Measurements from ENCODE around the gene CD58.
A peak's percentile ranks its signal among the peaks of the same experiment; 100 is the strongest.
"Not testable (repeated sequence)": the region's sequence is repeated elsewhere in the genome, so short reads cannot be mapped to it uniquely, and the experiment has no call there.

Gene CD58

GRCh38 chr1:116570358-116571214 lies at the start of gene CD58:
TSS of gene CD58 (minus strand) at chr1:116571026. CDS start at chr1:116570972, 54 bp downstream.
- peak; percentile 62 for DNase-seq (ENCODE audit: low read depth)

GRCh38 chr1:116620392-116620791 lies 49.6 kb upstream of the CD58 start:
- not testable (repeated sequence) for DNase-seq (ENCODE audit: low read depth)

- DNase-seq (ENCODE audit: low read depth) = not testable (repeated sequence)
These were observed 48.3 kb upstream of the CD58 start for GRCh38 chr1:116619106-116619505.

- not testable (repeated sequence) for DNase-seq (ENCODE audit: low read depth)
These were observed 47.0 kb upstream of the CD58 start for GRCh38 chr1:116617808-116618207.

- DNase-seq (ENCODE audit: low read depth) = not testable (repeated sequence)
These were observed 43.0 kb upstream of the CD58 start for GRCh38 chr1:116613825-116614224.

GRCh38 chr1:116609801-116610371 lies 39.1 kb upstream of the CD58 start:
- not testable (repeated sequence) for DNase-seq (ENCODE audit: low read depth)

GRCh38 chr1:116608841-116609240 lies 38.0 kb upstream of the CD58 start:
- DNase-seq (ENCODE audit: low read depth) = not testable (repeated sequence)

- DNase-seq (ENCODE audit: low read depth) = not testable (repeated sequence)
These were observed 37.3 kb upstream of the CD58 start for GRCh38 chr1:116608151-116608550.

- not testable (repeated sequence) for DNase-seq (ENCODE audit: low read depth)
These were observed 36.6 kb upstream of the CD58 start for GRCh38 chr1:116607463-116607862.

GRCh38 chr1:116606067-116606466 lies 35.2 kb upstream of the CD58 start:
- not testable (repeated sequence) for DNase-seq (ENCODE audit: low read depth)

GRCh38 chr1:116605315-116605714 lies 34.5 kb upstream of the CD58 start:
- no peak for DNase-seq (ENCODE audit: low read depth)

- not testable (repeated sequence) for DNase-seq (ENCODE audit: low read depth)
These were observed 33.6 kb upstream of the CD58 start for GRCh38 chr1:116604408-116604807.

- not testable (repeated sequence) for DNase-seq (ENCODE audit: low read depth)
These were observed 32.8 kb upstream of the CD58 start for GRCh38 chr1:116603646-116604045.

GRCh38 chr1:116599369-116599768 lies 28.5 kb upstream of the CD58 start:
- not testable (repeated sequence) for DNase-seq (ENCODE audit: low read depth)

GRCh38 chr1:116598420-116599036 lies 27.7 kb upstream of the CD58 start:
- DNase-seq (ENCODE audit: low read depth) = not testable (repeated sequence)

GRCh38 chr1:116597388-116597787 lies 26.6 kb upstream of the CD58 start:
- not testable (repeated sequence) for DNase-seq (ENCODE audit: low read depth)

GRCh38 chr1:116596742-116597307 lies 26.0 kb upstream of the CD58 start:
- not testable (repeated sequence) for DNase-seq (ENCODE audit: low read depth)

- peak; percentile 19 for DNase-seq (ENCODE audit: low read depth)
These were observed 25.3 kb upstream of the CD58 start for GRCh38 chr1:116595946-116596741.

- DNase-seq (ENCODE audit: low read depth) = not testable (repeated sequence)
These were observed 24.4 kb upstream of the CD58 start for GRCh38 chr1:116595065-116595840.

GRCh38 chr1:116593977-116594376 lies 23.2 kb upstream of the CD58 start:
- DNase-seq (ENCODE audit: low read depth) = not testable (repeated sequence)

GRCh38 chr1:116593401-116593800 lies 22.6 kb upstream of the CD58 start:
- DNase-seq (ENCODE audit: low read depth) = not testable (repeated sequence)
